Measurements from ENCODE around the gene PTPRG. TPM values are rescaled to one million over a fixed set of nuclear protein-coding genes. Genes with fewer than 3 reads are reported as not detected.
"Not testable (repeated sequence)": the region's sequence is repeated elsewhere in the genome, so short reads cannot be mapped to it uniquely, and the experiment has no call there.

Gene PTPRG
- total RNA-seq, 4 donors from 2014 or later: 51.9 to 56.8 (median 54.4) TPM

DNA sequence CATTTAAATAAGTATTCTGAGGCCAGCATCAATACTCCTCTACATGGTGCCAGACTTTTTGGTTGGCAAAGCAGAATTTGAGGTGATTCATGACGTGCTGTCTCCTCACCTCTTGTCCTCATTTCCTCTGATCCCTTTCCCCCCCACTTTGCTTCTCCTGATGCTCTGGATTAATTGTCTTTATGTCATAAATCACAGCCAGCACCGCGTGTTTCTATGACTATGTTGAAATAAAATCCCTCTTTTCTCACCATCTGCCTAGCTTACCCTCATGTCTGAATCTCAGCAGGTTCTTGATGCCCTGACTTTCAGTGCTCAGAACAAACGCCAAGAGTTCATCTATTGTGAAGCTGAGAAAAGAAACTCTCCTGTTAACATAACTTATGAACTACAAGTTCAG lies 19.7 kb upstream of the PTPRG start:
- peaks cover 0 to 11% (median 7%) of the 10 kb centered on the region in 4 donors for H3K4me1 ChIP-seq
- H3K9me3 ChIP-seq: no peaks in the 10 kb centered on the region
- H3K27ac ChIP-seq (replicated peaks in 1 of 4): no peak overlapping the region
- H3K27me3 ChIP-seq: no peaks in the 10 kb centered on the region
- intact Hi-C loops (cut with DNase I): no loop called here
- DNase-seq (ENCODE audit: extremely low spot score): no peak
- no peaks in the 10 kb centered on the region for H3K36me3 ChIP-seq
- 45% methylated on average over 4 of the region's 4 CpGs for WGBS
- no peak for TF ChIP-seq POLR2A (IDR thresholded peaks at IDR 0.05; ENCODE audit: low read depth)
- TF ChIP-seq EP300 (IDR thresholded peaks at IDR 0.05): no peak
- TF ChIP-seq, protein P1, sequence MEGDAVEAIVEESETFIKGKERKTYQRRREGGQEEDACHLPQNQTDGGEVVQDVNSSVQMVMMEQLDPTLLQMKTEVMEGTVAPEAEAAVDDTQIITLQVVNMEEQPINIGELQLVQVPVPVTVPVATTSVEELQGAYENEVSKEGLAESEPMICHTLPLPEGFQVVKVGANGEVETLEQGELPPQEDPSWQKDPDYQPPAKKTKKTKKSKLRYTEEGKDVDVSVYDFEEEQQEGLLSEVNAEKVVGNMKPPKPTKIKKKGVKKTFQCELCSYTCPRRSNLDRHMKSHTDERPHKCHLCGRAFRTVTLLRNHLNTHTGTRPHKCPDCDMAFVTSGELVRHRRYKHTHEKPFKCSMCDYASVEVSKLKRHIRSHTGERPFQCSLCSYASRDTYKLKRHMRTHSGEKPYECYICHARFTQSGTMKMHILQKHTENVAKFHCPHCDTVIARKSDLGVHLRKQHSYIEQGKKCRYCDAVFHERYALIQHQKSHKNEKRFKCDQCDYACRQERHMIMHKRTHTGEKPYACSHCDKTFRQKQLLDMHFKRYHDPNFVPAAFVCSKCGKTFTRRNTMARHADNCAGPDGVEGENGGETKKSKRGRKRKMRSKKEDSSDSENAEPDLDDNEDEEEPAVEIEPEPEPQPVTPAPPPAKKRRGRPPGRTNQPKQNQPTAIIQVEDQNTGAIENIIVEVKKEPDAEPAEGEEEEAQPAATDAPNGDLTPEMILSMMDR (IDR thresholded peaks at IDR 0.05): no peak
- no peak for TF ChIP-seq POLR2AphosphoS5 (IDR thresholded peaks at IDR 0.05)
- H3K4me3 ChIP-seq: no peak overlapping the region

DNA sequence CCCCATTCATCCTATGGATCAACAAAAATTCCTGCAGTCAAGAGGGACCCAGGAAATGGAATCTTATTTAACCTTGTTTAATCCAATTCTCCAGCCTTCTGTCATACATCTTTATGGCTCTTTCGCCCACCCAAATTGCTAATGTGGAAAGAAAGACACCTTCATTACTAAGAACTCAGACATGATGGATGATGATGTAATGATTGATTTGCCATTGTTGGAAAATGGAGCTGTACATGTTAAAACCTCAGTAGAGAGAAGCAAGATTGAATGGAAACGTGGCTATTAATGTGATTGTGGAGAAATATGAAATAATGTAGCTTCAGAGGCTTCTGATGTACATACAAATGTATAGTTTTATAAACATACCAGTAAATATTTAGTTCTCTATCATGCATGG lies 15.7 kb upstream of the PTPRG start:
- WGBS: 74% methylated on average over 2 of the region's 2 CpGs
- Histone ChIP-seq H3K27ac (replicated peaks in 1 of 4) (no peak overlapping the region), H3K27me3 (no peaks in the 10 kb centered on the region), H3K36me3 (no peaks in the 10 kb centered on the region), H3K4me3 (no peak overlapping the region), H3K9me3 (no peaks in the 10 kb centered on the region), H3K4me1 (peaks cover 0 to 5% (median 2%) of the 10 kb centered on the region in 4 donors)
- TF ChIP-seq EP300 (IDR thresholded peaks at IDR 0.05) (no peak), POLR2AphosphoS5 (IDR thresholded peaks at IDR 0.05) (no peak), POLR2A (IDR thresholded peaks at IDR 0.05; ENCODE audit: low read depth) (no peak)
- TF ChIP-seq, protein P1 (IDR thresholded peaks at IDR 0.05): no peak
- intact Hi-C loops (cut with DNase I): no loop called here
- no peak for DNase-seq (ENCODE audit: extremely low spot score)

DNA sequence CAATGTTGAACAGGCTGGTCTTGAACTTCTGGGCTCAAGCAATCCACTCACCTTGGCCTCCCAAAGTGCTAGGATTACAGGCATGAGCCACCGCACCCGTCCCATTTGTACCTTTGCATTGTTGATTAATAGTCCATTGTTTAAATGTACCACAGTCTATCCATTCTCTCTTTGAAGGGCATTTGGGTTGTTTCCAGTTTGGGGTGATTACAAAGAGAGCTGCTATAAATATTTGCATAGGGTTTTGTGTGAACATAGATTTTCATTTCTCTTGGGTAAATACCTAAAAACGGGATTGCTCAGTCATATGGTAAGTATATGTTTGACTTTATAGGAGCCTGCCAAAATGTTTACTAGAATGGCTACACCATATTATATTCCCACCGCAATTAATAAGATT lies 13.7 kb upstream of the PTPRG start:
- H3K9me3 ChIP-seq: no peaks in the 10 kb centered on the region
- WGBS: 80% methylated on average over 4 of the region's 4 CpGs
- H3K27me3 ChIP-seq: no peaks in the 10 kb centered on the region
- H3K4me3 ChIP-seq: no peak overlapping the region
- no peak for DNase-seq (ENCODE audit: extremely low spot score)
- no peak for TF ChIP-seq POLR2AphosphoS5 (IDR thresholded peaks at IDR 0.05)
- TF ChIP-seq EP300 (IDR thresholded peaks at IDR 0.05): no peak
- TF ChIP-seq, protein P1 (IDR thresholded peaks at IDR 0.05): no peak
- TF ChIP-seq POLR2A (IDR thresholded peaks at IDR 0.05; ENCODE audit: low read depth): no peak
- no peak overlapping the region for H3K27ac ChIP-seq (replicated peaks in 1 of 4)
- H3K4me1 ChIP-seq: no peaks in the 10 kb centered on the region
- intact Hi-C loops (cut with DNase I): no loop called here
- no peaks in the 10 kb centered on the region for H3K36me3 ChIP-seq

DNA sequence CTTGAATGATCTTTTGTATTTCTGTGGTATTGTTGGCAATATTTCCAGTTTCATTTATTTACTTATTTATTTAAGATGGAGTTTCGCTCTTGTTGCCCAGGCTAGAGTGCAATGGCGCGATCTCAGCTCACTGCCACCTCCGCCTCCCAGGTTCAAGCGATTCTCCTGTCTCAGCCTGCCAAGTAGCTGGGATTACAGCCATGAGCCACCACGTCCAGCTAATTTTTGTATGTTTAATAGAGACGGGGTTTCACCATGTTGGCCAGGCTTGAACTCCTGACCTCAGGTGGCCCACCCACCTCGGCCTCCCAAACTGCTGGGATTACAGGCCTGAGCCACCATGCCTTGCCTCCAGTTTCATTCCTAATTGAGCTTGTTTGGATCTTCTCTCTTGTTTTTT lies 8.7 kb upstream of the PTPRG start:
- DNase-seq (ENCODE audit: extremely low spot score): peak; percentile 19
- H3K27ac ChIP-seq (replicated peaks in 1 of 4); H3K4me3 ChIP-seq; H3K4me1 ChIP-seq; H3K27me3 ChIP-seq; H3K36me3 ChIP-seq; H3K9me3 ChIP-seq: not testable (repeated sequence)
- 94% methylated on average over 8 of the region's 8 CpGs for WGBS
- intact Hi-C loops (cut with DNase I): loop anchor here (10.0 kb wide), 1 partner anchor 298 kb away; the partner anchor contains the start of gene FHIT

DNA sequence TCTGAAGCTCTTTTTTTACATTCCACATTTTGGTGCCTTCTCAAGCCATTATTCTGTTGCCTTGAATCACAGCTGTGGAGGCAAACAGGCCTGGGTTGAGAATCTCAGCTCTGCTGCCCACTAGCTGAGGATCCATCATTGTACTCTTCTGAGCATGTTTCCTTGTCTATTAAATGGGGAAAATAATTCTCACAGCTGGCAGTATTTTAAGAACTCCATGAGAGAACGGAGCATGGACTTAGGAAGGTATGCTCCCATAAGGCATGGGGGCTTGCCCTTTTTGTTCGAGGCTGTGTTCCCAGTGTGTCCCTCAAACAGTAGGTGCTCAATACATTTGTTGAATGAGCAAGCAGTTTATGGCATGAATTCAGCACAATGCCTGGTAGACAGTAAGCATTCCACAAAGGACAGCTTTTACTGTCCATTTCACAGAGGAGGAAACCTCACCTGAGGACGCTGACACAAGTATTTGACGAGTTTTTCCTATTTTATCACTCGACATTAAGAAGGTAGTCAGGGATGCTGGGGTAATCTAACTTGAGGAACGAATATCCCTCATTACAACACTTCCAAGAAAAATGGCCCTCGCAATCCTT lies 2.1 kb upstream of the PTPRG start:
- TF ChIP-seq EP300 (IDR thresholded peaks at IDR 0.05) (no peak), POLR2A (IDR thresholded peaks at IDR 0.05; ENCODE audit: low read depth) (no peak), POLR2AphosphoS5 (IDR thresholded peaks at IDR 0.05) (no peak)
- TF ChIP-seq, protein P1 (IDR thresholded peaks at IDR 0.05): peak in 1 of 3 experiments; percentile 3
- DNase-seq (ENCODE audit: extremely low spot score): no peak
- H3K27me3 ChIP-seq: no peaks in the 10 kb centered on the region
- H3K4me3 ChIP-seq: peak overlapping the region in 1 of 4 donors; percentile 83
- peak overlapping the region in 1 of 4 donors; percentile 94 for H3K27ac ChIP-seq (replicated peaks in 1 of 4)
- H3K36me3 ChIP-seq: no peaks in the 10 kb centered on the region
- peaks cover 5 to 27% (median 21%) of the 10 kb centered on the region in 4 donors for H3K4me1 ChIP-seq
- intact Hi-C loops (cut with DNase I): loop anchor here (10.0 kb wide), 1 partner anchor 304 kb away; the partner anchor contains the start of gene FHIT
- 68% methylated on average over 7 of the region's 7 CpGs for WGBS
- peaks cover 0 to 8% (median 6%) of the 10 kb centered on the region in 4 donors for H3K9me3 ChIP-seq

Measured in esophagus muscularis mucosa (tissue), 4 donors.